GM12864 (cell line): ENCODE results near the gene OPCML.

ENCODE experiments used
- DNase-seq: peaks from one replicate; pipeline ENCODE4 v3.0.0-alpha.2; 2011; ENCODE audit warnings: low read depth
- H3K4me3 ChIP-seq: 2 replicates; pipeline ENCODE4 v1.5.1; 2011; ENCODE audit warnings: mild to moderate bottlenecking, low read depth, low read length, control low read depth
- CTCF ChIP-seq: IDR thresholded peaks from 2 replicates; pipeline ENCODE4 v1.5.1; 2011; ENCODE audit warnings: low read depth, mild to moderate bottlenecking, moderate library complexity, low read length, control low read depth, inconsistent platforms; ENCODE audit errors: missing control alignments

Gene OPCML

GRCh38 chr11:132595246-132595645 lies 937.1 kb downstream of the OPCML start:
- no peak overlapping the region for H3K4me3 ChIP-seq
- no peak for TF ChIP-seq CTCF
- no peak for DNase-seq

- no peak for TF ChIP-seq CTCF
- no peak for DNase-seq
- H3K4me3 ChIP-seq: no peak overlapping the region
Measured at GRCh38 chr11:132590986-132591385, 941.3 kb downstream of the OPCML start.

- H3K4me3 ChIP-seq: no peak overlapping the region
- no peak for TF ChIP-seq CTCF
- no peak for DNase-seq
Measured at GRCh38 chr11:132590554-132590953, 941.7 kb downstream of the OPCML start.

GRCh38 chr11:132589791-132590190 lies 942.5 kb downstream of the OPCML start:
- no peak for DNase-seq
- no peak for TF ChIP-seq CTCF
- H3K4me3 ChIP-seq: no peak overlapping the region

- no peak for DNase-seq
- H3K4me3 ChIP-seq: no peak overlapping the region
- TF ChIP-seq CTCF: no peak
Measured at GRCh38 chr11:132588366-132588765, 943.9 kb downstream of the OPCML start.

- DNase-seq: no peak
- TF ChIP-seq CTCF: no peak
- H3K4me3 ChIP-seq: no peak overlapping the region
Measured at GRCh38 chr11:132587716-132588115, 944.6 kb downstream of the OPCML start.

- no peak for TF ChIP-seq CTCF
- H3K4me3 ChIP-seq: no peak overlapping the region
- DNase-seq: no peak
Measured at GRCh38 chr11:132586801-132587200, 945.5 kb downstream of the OPCML start.
